Activated CD8-positive, alpha-beta memory T cell treated with anti-CD3 and anti-CD28 coated beads, Interleukin-2, amount 50 U/mL, for 48 hours (primary cell): ENCODE results near the gene MRPL10.
"Not testable (repeated sequence)": the region's sequence is repeated elsewhere in the genome, so short reads cannot be mapped to it uniquely, and the experiment has no call there.

Source experiments
- DNase-seq: peaks from one replicate; pipeline ENCODE4 v3.0.0-alpha.2; 2020

The MRPL10 gene

DNA sequence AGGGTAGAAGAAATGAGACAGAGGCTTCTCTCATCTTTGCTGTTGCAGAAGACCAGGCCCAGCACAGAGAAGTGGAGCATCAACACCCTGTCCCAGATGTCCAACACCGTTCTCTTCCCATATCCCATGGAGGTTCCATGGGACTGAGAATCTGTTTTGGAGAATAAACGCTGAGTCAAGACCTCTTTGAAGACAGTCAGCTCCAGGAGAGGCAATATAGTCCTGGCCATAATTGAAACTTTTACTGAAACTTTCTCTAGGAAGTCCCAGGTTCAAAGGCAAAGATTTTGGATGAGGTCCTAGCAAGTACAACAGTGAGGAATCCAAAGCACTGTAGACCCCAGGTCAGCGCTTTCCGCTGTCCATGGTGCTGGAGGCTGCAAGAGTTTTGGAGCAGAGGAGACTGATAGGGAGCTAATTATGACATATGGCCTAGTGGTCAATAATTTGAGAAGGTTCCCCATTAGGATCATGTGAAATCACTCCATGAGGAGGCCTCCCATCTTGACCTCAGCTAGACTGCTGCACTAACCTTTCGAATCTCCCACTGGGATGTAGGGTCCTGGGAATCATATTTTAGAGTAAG lies 45.7 kb downstream of the MRPL10 start:
- peak; percentile 72 for DNase-seq

DNA sequence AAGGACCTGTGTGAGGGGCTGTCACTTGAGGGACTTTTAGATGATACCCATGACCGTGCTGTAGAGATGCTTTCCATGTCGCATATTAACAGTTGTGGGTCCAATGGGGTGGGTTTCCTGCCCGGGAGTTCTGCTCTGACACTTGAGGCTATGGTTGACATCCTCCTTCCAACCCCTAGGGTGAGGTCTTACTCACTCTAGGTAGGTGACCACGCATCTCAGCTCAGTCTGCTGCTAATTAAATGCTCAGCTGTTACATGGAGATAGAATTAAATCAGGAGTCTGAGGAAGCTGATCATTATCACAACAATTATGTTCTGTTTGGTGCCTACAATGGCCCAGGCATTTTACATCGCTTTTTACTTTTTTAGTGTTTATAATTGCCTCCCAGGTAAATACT lies 49.9 kb downstream of the MRPL10 start:
- no peak for DNase-seq

DNA sequence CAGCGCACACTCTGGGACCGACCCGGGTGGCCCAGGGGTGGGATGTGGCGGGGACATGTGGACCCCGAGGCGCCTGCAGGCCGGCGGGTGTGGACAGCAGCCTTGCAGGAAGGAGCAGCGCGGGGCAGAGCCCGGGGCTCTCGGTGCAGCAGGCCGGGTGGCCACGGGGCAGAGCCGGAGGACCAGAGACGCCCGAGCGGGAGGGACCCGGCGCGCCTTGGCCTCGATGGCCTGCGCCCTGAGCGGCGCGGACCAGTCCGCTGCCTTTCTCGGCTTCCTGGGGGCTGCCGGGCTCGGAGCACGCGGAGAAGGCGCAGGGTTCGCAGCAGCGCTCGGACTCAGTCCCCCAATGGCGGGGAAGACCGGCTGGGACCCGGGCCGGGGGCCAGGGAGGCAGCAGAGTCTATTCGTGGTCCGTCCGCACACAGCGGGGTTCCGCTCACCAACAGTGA lies 53.1 kb downstream of the MRPL10 start:
- no peak for DNase-seq

DNA sequence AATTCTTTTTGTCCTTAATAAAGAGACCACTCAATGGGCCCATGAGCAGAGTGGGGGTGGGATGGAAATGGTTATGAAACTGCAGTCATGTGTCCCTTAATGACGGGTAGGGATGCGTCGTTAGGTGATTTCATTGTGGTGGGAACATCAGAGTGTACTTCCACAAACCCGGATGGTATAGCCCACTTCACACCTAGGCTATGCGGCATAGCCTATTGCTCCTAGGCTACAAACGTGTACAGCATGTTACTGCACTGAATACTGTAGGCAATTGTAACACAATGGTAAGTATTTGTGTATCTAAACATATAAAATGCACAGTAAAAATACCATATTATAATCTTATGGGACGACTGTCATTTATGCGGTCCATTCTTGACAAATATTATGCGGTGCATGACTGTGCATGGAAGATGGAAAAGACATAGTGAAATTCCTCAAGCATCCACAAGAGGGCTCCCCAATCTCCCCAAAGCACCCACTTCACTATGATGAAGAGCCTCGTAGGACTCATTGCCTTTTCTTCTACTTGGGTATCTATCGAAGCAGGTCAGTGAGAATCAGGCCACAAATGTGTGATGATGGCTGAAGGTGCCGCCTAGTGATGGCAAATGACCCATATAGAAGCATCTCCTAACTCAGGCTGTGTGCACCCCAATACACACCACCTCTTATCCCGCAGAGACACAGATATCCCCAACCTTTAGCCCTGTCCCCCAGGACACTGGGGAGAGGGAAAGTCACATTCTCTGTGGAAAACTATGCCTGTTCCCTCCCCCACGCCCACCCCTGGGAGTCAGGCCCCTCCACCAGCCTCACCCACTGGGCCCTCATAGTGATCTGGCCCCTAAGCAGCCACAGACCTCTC lies 54.8 kb downstream of the MRPL10 start:
- DNase-seq: no peak

DNA sequence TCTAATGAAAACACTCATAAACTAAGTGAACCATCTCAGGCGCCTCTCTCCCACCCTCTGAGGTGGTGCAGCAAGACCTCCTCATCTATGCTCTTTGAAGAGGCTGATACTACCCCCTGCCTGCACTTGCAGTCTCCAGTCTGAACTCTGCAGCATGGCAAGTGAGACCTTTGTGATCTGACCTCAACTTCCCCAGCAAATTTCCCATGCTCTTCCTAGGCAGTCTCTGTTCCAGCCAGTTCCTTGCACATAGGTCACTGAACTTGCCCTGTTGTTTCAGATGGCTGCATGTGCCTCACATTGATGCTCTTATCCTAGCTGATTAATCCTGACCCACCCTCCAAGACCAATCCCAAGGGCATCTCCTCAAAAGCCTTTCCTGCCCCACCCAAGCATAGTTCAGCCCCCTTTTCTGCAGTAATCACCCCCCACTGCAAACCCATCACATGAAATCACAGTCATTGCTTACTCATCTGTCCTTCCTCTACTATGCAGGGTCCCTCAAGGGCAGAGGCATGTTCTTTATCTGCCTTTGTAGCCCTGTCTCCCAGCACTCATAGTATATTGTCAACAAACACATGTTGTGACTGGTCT lies 56.3 kb downstream of the MRPL10 start:
- no peak for DNase-seq

DNA sequence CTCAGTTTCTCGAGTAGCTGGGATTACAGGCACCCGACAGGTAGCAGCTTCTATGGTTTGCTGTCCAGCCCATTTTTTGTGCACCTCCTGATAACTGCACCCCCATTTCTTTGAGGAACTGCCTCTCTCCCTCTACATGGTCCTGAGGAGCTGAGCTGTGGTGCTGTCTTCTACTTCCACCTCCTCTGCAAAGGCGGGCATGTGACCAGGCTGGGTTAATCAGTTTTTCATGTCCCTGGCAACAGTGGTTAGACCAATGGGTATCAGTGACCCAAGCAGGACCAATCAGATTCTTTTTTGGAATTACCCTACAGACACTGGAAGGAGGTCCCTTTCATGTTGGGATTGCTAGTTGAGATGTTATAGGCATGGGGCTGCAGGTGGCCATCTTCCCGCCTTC lies 57.0 kb downstream of the MRPL10 start:
- DNase-seq: no peak

DNA sequence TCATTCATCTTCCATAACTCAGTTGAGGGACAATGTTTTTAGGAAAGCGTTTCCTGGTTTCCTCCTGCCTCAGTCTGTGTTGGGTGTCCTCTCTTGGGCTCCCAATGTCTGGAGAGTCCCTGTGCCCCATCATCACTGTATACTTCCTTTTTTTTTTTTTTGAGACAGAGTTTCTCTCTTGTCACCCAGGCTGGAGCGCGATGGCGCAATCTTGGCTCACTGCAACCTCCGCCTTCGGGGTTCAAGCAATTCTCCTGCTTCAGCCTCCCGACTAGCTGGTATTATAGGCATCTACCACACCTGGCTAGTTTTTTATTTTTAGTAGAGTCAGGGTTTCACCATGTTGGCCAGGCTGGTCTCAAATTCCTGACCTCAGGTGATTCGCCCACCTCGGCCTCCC lies 57.7 kb downstream of the MRPL10 start:
- not testable (repeated sequence) for DNase-seq
